Measurements from ENCODE around the gene PATE3.
A peak's percentile ranks its signal among the peaks of the same experiment; 100 is the strongest.

Gene PATE3

DNA sequence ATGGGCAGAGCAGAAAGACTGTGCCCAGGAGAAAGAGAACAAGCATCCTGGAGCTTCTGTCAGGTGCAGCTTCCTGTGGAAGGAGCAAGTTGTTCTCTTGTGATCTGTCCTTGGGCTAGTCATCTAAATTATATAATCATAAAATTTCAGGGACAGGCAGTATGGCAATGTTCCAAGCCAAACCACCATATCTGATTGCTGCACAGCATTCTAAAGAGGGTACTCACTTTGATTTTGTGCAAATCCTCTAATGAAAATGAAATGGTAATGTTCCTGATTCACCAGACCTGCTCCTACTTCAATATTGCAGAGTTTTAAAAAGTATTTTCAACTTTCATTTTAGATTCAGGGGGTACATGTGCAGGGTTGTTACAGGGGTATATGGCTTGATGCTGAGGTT is 9.2 kb upstream of the PATE3 start, which contains the start of gene PATE2:
PATE2 (minus strand) TSS at position 101 of the 400 bp plus-strand sequence; CDS start at position 46, 55 bp downstream.
- H3K4me3 ChIP-seq (ENCODE audit: low read length): no peak within 1 kb of the TSS
- TF ChIP-seq, protein P1, sequence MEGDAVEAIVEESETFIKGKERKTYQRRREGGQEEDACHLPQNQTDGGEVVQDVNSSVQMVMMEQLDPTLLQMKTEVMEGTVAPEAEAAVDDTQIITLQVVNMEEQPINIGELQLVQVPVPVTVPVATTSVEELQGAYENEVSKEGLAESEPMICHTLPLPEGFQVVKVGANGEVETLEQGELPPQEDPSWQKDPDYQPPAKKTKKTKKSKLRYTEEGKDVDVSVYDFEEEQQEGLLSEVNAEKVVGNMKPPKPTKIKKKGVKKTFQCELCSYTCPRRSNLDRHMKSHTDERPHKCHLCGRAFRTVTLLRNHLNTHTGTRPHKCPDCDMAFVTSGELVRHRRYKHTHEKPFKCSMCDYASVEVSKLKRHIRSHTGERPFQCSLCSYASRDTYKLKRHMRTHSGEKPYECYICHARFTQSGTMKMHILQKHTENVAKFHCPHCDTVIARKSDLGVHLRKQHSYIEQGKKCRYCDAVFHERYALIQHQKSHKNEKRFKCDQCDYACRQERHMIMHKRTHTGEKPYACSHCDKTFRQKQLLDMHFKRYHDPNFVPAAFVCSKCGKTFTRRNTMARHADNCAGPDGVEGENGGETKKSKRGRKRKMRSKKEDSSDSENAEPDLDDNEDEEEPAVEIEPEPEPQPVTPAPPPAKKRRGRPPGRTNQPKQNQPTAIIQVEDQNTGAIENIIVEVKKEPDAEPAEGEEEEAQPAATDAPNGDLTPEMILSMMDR (conservative IDR thresholded peaks at IDR 0.05; ENCODE audit: low read length): no peak
- no peak for DNase-seq (ENCODE audit: low read depth)

DNA sequence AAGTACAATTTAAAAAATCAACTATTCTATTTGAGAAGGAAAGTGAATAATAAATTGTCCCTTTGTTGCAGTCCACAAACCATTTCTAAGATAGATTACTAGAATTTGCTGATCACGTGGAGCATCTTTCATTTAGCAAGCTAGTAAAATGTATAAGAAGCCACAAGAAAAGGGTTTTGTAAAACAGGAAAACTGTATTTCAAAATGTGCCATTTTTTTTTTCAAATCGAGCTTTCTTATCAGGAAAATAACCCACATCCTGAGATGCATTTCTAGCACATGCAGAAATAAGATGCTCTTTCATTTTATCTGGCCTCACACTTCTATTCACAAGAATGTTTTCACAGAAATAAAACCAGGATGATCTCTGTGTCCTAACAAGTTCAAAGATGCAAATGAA is 3.2 kb upstream of the PATE3 start:
- DNase-seq (ENCODE audit: low read depth): no peak
- H3K4me3 ChIP-seq (ENCODE audit: low read length): no peak overlapping the region
- TF ChIP-seq, protein P1 (conservative IDR thresholded peaks at IDR 0.05; ENCODE audit: low read length): no peak

DNA sequence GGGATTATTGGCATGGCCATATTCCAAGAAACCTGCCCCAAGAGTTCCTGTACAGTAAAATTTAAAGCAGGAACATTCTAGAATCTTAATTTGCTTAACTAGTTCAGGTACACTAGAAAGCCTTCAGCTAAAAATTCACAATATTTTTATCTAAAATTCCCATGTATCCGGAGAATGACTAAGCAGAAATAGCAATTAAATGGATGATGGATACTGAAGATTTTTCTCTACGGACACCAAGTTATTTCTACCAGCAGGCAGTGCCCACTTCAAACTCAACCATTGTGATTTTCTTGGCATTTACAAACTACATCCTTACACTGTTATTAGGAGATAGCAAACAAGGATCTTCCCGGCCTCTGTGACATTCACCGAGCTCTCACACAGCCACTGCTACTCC is 2.9 kb downstream of the PATE3 start:
- no peak for DNase-seq (ENCODE audit: low read depth)
- TF ChIP-seq, protein P1 (conservative IDR thresholded peaks at IDR 0.05; ENCODE audit: low read length): no peak
- no peak overlapping the region for H3K4me3 ChIP-seq (ENCODE audit: low read length)

DNA sequence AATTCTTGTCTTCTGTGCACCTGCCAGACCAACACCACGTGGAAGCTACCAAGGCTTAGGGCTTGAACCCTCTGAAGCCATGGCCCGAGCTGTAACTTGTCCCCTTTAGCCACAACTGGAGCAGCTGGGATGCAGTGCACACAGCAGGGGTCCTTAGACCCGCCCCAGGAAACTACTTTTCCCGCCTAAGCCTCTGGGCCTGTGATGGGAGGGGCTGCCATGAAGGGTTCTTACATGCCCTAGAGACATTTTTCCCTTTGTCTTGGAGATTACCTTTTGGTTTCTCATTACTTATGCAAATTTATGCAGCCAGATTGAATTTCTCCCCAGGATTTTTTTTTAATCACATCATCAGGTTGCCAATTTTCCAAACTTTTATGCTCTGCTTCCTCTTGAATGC is 9.7 kb downstream of the PATE3 start:
- no peak for DNase-seq (ENCODE audit: low read depth)
- no peak overlapping the region for H3K4me3 ChIP-seq (ENCODE audit: low read length)
- TF ChIP-seq, protein P1 (conservative IDR thresholded peaks at IDR 0.05; ENCODE audit: low read length): no peak

DNA sequence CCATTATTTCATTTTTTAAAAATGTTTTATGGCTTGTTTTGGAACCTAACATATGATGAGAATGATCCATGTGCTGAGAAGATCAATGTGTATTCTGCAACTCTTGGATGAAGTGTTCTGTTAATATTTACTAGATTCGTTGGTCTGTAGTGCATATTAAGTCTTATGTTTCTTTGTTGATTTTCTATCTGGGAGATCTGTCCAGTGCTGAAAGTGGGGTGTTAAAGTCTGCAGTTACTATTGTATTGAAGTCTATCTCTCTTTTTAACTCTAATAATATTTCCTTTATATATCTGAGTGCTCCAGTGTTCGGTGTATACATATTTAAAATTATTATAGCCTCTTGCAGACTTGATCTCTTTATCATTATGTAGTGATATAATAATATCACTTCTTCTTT is 11.9 kb downstream of the PATE3 start:
- no peak overlapping the region for H3K4me3 ChIP-seq (ENCODE audit: low read length)
- TF ChIP-seq, protein P1 (conservative IDR thresholded peaks at IDR 0.05; ENCODE audit: low read length): no peak
- no peak for DNase-seq (ENCODE audit: low read depth)

DNA sequence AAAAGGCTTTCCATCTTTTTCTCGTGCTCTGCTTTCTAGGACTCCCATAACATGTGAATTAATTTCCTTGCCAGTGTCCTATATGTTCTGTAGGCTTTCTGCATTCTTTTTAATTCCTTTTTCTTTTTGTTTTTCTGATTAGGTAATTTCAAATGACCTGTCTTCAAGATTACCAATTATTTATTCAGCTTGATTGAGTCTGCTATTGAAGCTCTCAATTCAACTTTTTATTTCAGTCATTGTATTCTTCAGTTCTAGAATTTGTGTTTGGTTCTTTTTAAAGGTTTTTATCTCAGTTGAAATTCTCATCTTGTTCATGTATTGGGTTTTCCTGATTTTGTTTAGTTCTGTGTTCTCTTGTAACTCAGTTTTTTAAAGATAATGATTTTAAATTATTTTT is 14.5 kb downstream of the PATE3 start:
- no peak overlapping the region for H3K4me3 ChIP-seq (ENCODE audit: low read length)
- TF ChIP-seq, protein P1 (conservative IDR thresholded peaks at IDR 0.05; ENCODE audit: low read length): no peak
- no peak for DNase-seq (ENCODE audit: low read depth)

DNA sequence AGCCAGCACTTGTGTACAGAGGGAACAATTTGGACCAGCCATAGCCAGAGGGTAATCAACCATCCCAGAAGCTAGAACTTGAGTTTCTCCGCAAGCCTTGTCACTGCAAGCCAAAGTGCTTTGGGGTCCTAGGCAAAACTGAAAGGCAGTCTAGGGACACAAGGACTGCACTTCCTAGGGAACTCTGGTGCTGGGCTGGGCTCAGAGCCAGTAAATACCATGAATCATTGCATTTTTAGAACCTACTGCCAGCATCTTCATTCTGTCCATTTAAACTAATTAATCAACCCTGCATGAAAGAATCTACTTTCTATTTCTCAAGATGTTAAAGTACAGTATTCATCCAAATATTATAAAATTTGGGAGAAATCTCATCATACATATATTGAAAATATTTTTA is 20.0 kb downstream of the PATE3 start:
- TF ChIP-seq, protein P1 (conservative IDR thresholded peaks at IDR 0.05; ENCODE audit: low read length): no peak
- H3K4me3 ChIP-seq (ENCODE audit: low read length): no peak overlapping the region
- DNase-seq (ENCODE audit: low read depth): peak; percentile 12

All from AG10803 (cell line).